ENCODE measurements around the gene CNOT1. TPM values are rescaled to one million over a fixed set of nuclear protein-coding genes. Genes with fewer than 3 reads are reported as not detected.

The CNOT1 gene
- total and polyA plus RNA-seq, 2 experiments from 2014 or later = 50.8 to 113 TPM

- Histone ChIP-seq H3K4me3 (no peak overlapping the region), H2AFZ (no peak overlapping the region), H3K4me2 (no peak overlapping the region), H3K27me3 (peaks cover 3% of the 10 kb centered on the region), H3K4me1 (ENCODE audit: insufficient read depth) (no peaks in the 10 kb centered on the region), H4K20me1 (ENCODE audit: insufficient read depth, poor library complexity, severe bottlenecking) (no peaks in the 10 kb centered on the region), H3K36me3 (replicated peaks; ENCODE audit: insufficient read depth, low read depth) (no peaks in the 10 kb centered on the region), H3K27ac (no peak overlapping the region), H3K79me2 (no peaks in the 10 kb centered on the region), H3K9me3 (ENCODE audit: low read depth) (no peaks in the 10 kb centered on the region), H3K9me2 (replicated peaks; ENCODE audit: insufficient read depth) (no peaks in the 10 kb centered on the region)
- no peak for TF ChIP-seq EZH2 (IDR thresholded peaks at IDR 0.05; ENCODE audit: borderline replicate concordance)
- no peak for TF ChIP-seq EZH2phosphoT487 (IDR thresholded peaks at IDR 0.05; ENCODE audit: low read depth, severe bottlenecking, unreplicated experiment)
- TF ChIP-seq CTCF (IDR thresholded peaks at IDR 0.05; ENCODE audit: poor library complexity) = no peak
- no peak for DNase-seq (ENCODE audit: low spot score)
- 79% methylated on average over 12 of the region's 20 CpGs for WGBS (ENCODE audit: low lambda C conversion rate, missing lambda C conversion rate)
Observed at GRCh38 chr16:58506241-58507194, 123.1 kb downstream of the CNOT1 start.

- no peaks in the 10 kb centered on the region for H3K9me3 ChIP-seq (ENCODE audit: low read depth)
- no peak overlapping the region for H3K4me2 ChIP-seq
- no peak overlapping the region for H3K27ac ChIP-seq
- H3K4me1 ChIP-seq (ENCODE audit: insufficient read depth) = peaks cover 7% of the 10 kb centered on the region
- H3K36me3 ChIP-seq (replicated peaks; ENCODE audit: insufficient read depth, low read depth) = no peaks in the 10 kb centered on the region
- peaks cover 3% of the 10 kb centered on the region for H3K27me3 ChIP-seq
- H3K9me2 ChIP-seq (replicated peaks; ENCODE audit: insufficient read depth) = no peaks in the 10 kb centered on the region
- H3K79me2 ChIP-seq = no peaks in the 10 kb centered on the region
- no peaks in the 10 kb centered on the region for H4K20me1 ChIP-seq (ENCODE audit: insufficient read depth, poor library complexity, severe bottlenecking)
- no peak overlapping the region for H2AFZ ChIP-seq
- no peak for DNase-seq (ENCODE audit: low spot score)
- H3K4me3 ChIP-seq = no peak overlapping the region
- WGBS (ENCODE audit: low lambda C conversion rate, missing lambda C conversion rate) = 97% methylated on average over 20 of the region's 21 CpGs
- no peak for TF ChIP-seq EZH2 (IDR thresholded peaks at IDR 0.05; ENCODE audit: borderline replicate concordance)
- no peak for TF ChIP-seq CTCF (IDR thresholded peaks at IDR 0.05; ENCODE audit: poor library complexity)
- TF ChIP-seq EZH2phosphoT487 (IDR thresholded peaks at IDR 0.05; ENCODE audit: low read depth, severe bottlenecking, unreplicated experiment) = no peak
Observed at GRCh38 chr16:58503863-58504688, 125.5 kb downstream of the CNOT1 start.

- no peak for TF ChIP-seq EZH2 (IDR thresholded peaks at IDR 0.05; ENCODE audit: borderline replicate concordance)
- TF ChIP-seq CTCF (IDR thresholded peaks at IDR 0.05; ENCODE audit: poor library complexity) = no peak
- TF ChIP-seq EZH2phosphoT487 (IDR thresholded peaks at IDR 0.05; ENCODE audit: low read depth, severe bottlenecking, unreplicated experiment) = no peak
- H3K27me3 ChIP-seq = peaks cover 3% of the 10 kb centered on the region
- H3K9me2 ChIP-seq (replicated peaks; ENCODE audit: insufficient read depth) = no peaks in the 10 kb centered on the region
- H4K20me1 ChIP-seq (ENCODE audit: insufficient read depth, poor library complexity, severe bottlenecking) = no peaks in the 10 kb centered on the region
- no peak overlapping the region for H3K4me2 ChIP-seq
- peaks cover 7% of the 10 kb centered on the region for H3K4me1 ChIP-seq (ENCODE audit: insufficient read depth)
- WGBS (ENCODE audit: low lambda C conversion rate, missing lambda C conversion rate) = 93% methylated on average over 14 of the region's 14 CpGs
- no peak overlapping the region for H3K4me3 ChIP-seq
- H3K27ac ChIP-seq = no peak overlapping the region
- H2AFZ ChIP-seq = no peak overlapping the region
- no peaks in the 10 kb centered on the region for H3K9me3 ChIP-seq (ENCODE audit: low read depth)
- no peaks in the 10 kb centered on the region for H3K36me3 ChIP-seq (replicated peaks; ENCODE audit: insufficient read depth, low read depth)
- no peaks in the 10 kb centered on the region for H3K79me2 ChIP-seq
- no peak for DNase-seq (ENCODE audit: low spot score)
Observed at GRCh38 chr16:58503166-58503862, 126.3 kb downstream of the CNOT1 start.

Measured in hepatocyte (in vitro differentiated cells).